Glomerular endothelial cell (primary cell): ENCODE measurements around the gene TMEM254. TPM values are rescaled to one million over a fixed set of nuclear protein-coding genes. Genes with fewer than 3 reads are reported as not detected.
"Not testable (repeated sequence)": the region's sequence is repeated elsewhere in the genome, so short reads cannot be mapped to it uniquely, and the experiment has no call there.

Experiments
- DNase-seq: peaks from one replicate; pipeline ENCODE4 v3.0.0-alpha.2; 2011; ENCODE audit warnings: low read depth, low spot score; ENCODE audit errors: extremely low read depth
- total RNA-seq: library from RNA; depleted of rRNA; stranded (reverse); fragments of >200 nt; gene quantifications from 2 replicates; pipeline ENCODE4 v1.2.3, GENCODE V29; 2015

TMEM254 gene
- total RNA-seq, 1 donor from 2014 or later = 8.6 TPM

DNA sequence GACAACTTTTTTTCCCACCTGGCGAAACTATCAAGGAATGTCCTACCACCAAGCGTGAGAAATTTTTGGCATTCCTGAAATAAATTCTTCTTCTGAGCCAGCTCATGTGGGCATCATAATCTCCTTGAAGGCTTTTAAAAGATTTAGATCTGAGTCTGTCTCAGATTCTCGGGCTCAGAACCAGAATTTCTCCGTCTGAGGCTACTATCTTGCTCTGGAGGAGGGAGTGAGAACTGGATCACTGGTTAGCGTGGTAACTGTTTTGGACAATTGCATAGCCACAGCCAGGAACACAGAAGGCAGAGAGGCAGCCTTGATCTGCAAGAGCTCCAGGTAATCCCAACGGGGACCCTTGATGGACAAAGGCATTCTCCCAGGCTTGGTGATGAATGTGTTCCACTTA lies 53.0 kb downstream of the TMEM254 start:
- DNase-seq = no peak

DNA sequence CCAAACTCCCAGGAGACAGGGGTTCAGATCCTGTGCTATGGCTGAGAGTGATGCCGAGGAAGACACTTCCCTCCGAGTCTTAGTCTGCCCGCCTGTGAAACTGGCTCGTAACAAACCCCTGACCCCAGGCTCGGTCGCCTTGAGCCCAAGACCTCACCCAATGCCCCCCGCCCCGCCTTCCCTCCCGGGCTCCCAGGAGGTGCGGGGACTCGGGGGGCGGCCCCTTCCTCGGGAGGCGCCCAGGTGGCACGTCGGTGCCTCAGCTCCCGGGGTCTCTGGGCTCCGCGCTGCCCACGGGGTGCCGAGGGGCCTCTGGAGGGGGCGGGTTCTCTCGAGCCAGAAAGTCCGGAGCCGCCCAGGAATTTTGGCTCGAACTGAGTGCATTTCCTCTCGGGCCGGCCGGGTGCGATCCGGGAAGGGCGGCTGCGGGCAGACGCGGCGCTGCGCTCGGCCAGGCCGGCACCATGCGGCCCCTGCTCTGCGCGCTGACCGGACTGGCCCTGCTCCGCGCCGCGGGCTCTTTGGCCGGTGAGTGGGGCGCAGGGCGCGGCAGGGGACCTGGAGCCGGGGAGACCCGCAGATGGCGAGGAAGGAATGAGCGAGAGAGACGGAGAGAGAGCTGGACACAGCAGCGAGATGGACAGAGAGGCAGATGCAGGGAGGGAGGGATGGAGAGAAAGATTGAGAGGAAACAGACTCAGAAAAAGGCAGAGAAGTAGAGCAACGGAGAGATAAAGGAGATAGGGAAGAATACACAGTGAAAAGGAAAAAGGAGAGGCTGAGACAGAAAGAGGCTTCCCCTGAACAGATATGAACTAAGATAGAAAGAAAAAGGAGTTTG lies 54.1 kb downstream of the TMEM254 start, which contains the start of gene PLAC9:
Gene PLAC9, plus strand, starts transcription at position 432 of the 841 bp plus-strand sequence. Its CDS starts 33 bp downstream, at position 465.
- DNase-seq = no peak

DNA sequence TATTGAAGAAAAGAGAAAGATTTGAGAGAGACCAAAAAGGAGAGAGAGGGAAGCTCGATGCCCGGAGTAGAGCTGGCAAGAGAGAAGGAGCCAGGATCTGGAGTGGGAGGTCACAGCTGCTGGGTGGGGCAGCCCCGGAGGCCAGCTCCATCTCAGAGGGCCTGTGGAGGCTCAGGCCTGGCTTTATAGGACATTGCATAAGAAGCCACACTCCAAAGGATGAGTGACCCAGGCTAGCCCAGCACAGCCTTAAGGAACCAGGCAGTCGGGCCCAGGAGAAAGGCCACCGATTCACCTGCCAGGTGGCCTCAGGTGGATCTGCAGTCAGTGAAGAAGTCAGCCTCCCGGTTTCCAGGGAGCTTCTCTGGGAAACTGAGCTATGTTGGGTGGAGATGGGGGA lies 54.7 kb downstream of the TMEM254 start:
- DNase-seq = no peak

DNA sequence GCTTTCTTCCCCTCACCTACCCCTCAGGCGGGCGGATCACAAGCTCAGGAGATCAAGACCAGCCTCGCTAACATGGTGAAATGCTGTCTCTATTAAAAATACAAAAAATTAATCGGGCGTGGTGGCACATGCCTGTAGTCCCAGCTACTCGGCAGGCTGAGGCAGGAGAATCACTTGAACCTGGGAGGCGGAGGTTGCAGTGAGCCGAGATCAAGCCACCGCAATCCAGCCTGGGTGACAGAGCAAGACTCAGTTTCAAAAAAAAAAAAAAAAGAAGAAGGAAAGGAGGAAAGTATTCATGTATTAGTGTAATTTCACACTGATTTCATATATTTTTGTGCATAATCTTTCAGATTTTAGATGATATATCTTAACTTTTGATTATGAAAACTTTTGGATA lies 55.2 kb downstream of the TMEM254 start:
- DNase-seq = not testable (repeated sequence)

DNA sequence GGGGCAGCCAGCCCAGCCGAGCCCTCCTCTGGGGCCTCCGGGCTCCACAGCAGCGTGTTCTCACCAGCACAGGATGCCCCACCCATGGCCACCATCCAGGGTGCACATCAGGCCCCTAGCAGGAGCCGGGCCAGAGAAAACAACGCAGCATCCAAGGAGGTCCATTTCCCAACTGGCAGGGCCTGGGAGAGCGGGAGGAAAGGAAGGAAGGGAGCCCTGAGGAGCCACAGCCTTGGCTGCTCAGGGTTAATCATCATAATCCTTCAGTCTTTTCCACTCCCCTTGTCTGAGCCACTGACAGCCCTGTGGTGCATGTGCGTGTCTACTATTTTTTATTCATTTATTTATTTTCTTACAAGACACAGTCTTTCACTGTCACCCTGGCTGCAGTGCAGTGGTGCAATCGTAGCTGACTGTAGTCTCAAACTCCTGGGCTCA lies 57.7 kb downstream of the TMEM254 start:
- DNase-seq = no peak

DNA sequence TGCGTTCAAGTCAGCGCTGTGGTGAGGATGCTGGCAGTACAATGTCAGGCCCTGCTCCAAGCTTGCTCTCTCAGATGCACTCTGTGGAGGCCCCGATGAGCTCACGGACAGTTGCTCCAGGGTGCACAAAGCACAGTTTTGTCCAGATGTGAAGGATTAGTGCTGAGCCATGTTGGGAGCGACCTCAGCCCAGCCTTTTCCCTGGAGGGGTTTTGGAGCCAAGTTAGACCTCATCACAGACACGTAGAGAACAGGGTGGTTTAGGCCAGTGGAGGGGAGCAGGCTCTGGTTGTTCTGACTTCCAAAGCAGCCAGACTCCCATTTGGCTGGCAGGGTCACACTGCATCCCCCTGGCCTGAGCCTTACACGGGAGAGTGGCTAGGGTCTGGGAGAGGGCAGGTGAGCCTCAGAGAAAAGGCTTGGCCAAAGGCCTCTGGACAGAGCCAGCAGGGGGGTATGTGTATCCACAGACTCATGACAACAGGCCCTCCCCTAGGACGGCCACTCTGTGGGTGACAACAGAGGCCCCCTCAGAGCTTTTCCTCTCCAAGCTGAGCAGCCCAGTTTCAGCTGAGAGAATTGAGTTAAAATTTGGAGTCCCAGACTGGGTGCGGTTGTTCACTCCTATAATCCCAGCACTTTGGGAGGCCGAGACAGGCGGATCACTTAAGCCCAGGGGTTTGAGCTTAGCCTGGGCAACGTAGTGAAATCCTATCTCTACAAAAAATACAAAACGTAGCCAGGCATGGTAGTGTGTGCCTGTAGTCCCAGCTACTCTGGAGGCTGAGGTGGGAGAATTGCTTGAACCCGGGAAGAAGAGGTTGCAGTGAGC lies 58.8 kb downstream of the TMEM254 start:
- DNase-seq = no peak

DNA sequence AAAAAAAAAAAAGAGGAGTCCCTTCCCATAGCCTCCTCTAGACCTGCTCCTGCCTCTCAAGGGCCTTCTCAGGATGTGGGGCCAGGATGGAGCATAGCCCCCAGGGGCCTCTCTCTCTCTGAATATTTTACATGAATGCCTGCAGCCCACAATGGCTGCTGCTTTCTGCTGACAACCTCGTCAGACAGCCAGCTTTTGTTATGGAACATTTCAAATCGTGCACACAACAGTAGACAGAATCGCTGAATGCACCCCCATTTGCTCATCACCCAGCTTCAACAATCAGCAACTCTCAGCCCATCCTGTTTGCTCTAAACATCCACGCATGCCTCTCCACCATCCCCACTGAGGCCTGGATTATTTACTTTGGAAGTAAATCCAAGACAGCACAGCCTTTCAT lies 59.5 kb downstream of the TMEM254 start:
- no peak for DNase-seq

DNA sequence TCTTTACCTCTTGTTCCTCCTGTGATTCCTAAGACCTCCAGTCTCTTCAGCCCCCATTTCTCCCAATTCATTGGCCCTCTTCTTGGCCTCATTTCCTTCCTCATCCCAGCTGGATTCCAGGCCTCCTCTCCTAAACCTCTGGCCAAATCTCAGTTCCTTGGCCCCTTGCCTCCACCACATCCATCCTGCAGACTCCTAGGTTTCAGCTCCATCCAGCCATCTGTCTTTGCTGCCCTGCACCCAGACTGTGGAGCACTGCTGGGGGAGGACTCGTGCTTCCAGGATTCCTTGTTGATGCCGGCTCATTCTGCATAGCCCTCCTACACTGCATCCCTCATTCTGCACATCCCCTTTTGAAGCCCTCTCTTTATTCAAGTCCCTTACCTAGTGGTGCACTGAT lies 60.8 kb downstream of the TMEM254 start:
- DNase-seq = no peak

DNA sequence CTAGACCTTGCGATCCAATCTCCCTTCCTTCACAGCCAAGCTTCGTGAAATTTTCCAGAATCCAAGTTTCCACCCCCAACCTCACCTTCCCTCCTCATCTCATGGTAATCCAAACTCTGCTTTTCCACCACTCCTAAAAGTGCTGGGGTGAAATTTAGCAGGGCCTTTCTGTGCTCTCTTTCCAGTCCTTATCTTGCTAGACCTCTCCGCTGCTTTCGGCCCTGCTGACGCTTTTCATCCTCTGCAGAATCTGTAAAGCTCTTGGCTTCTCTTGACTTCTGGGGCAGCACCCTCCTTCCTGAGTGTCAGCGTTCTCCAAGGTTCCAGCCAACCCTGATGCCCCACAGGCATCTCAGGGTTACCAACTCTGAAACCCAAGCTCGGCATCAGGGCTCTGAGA lies 61.8 kb downstream of the TMEM254 start:
- no peak for DNase-seq

DNA sequence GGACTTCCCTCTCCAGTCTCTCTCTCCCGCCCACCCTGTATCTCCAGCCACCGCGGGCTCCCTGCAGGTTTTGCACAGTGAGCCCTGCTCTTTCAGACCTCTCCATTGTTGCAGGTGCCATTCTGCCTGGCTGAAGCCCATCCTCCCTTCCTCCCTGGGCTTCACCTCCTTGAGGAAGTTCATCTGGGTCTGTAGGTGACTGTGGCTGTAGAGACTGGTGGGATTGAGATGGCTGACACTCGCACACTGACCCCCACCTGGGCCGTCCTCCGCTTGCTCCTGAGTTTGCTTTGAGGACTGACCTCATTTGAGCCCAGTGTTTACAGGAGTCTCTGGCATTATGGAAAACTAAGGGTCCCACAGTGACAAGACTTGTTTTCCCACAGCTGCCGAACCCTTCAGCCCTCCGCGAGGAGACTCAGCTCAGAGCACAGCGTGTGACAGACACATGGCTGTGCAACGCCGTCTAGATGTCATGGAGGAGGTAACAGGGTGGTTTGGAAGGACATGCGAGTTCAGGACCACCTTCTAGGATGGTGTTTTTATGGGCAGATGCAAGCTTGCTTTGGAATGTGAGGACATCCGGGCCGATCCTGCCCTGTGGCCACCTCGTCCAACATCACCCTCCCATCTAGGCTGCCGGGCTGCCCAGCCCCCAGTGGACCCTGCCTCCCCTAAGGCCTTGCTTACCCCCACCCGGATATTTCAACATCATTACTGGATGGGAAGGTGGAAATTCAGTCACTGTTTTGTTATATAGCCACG lies 63.4 kb downstream of the TMEM254 start:
- no peak for DNase-seq

Other genes starting within 250 kb of the TMEM254 start
- gene SFTPD, start 129.6 kb upstream of the TMEM254 start, total RNA-seq = not detected in 2 replicates
- gene PLAC9, start 54.1 kb downstream of the TMEM254 start, total RNA-seq = 0.93 TPM in 1 of 2 replicates, not detected in the other
- gene ANXA11, start 126.9 kb downstream of the TMEM254 start, total RNA-seq = 98.2 and 118 TPM in 2 replicates
- gene MAT1A, start 211.0 kb downstream of the TMEM254 start, total RNA-seq = not detected in 2 replicates